Panc1 (cell line): Measurements from ENCODE around the gene OTOA. TPM values are rescaled to one million over a fixed set of nuclear protein-coding genes. Genes with fewer than 3 reads are reported as not detected.

Experiments used
- ATAC-seq: fragments of 200-7000 bp; cut with Tn5 transposase; 2 replicates; pipeline ENCODE4 v1.9.1; 2020; ENCODE audit warnings: mild to moderate bottlenecking, moderate library complexity
- BruUV-seq: library from RNA; stranded (reverse); fragments of 400-500 nt; replicated peaks from 2 replicates; lab custom pipeline; 2021; lab: Mats Ljungman, UMichigan
- CTCF ChIA-PET: fragments of 300-600 bp; sonication (Branson Sonifier 250); formaldehyde crosslinking; loops from one replicate; lab custom pipeline; 2022; ENCODE audit warnings: antibody characterized with exemption; lab: Charles Lee
- POLR2A ChIA-PET: fragments of 300-600 bp; sonication (Branson Sonifier 250); formaldehyde crosslinking; loops from one replicate; lab custom pipeline; 2022; ENCODE audit warnings: antibody characterized with exemption; lab: Charles Lee
- DNase-seq: peaks from one replicate; pipeline ENCODE4 v3.0.0-alpha.2; 2010; ENCODE audit warnings: low read depth, low spot score
- H3K27ac ChIP-seq: 2 replicates; pipeline ENCODE4 v1.5.1; 2011; ENCODE audit warnings: mild to moderate bottlenecking, low read length, inconsistent platforms
- H3K27me3 ChIP-seq: fragments of 200-500 bp; sonication (Bioruptor generic); 2 replicates; pipeline ENCODE4 v1.6.0; 2014; ENCODE audit warnings: low read length, inconsistent platforms; ENCODE audit not compliant: control insufficient read depth, insufficient read depth
- H3K36me3 ChIP-seq: fragments of 200-500 bp; sonication (Bioruptor generic); 2 replicates; pipeline ENCODE4 v1.5.1; 2014; ENCODE audit warnings: inconsistent platforms, mild to moderate bottlenecking, low read length, moderate library complexity; ENCODE audit not compliant: control insufficient read depth, insufficient read depth
- H3K4me1 ChIP-seq: 2 replicates; pipeline ENCODE4 v1.5.1; 2011; ENCODE audit warnings: inconsistent platforms, mild to moderate bottlenecking, low read length, moderate library complexity; ENCODE audit not compliant: control insufficient read depth, insufficient read depth
- H3K4me3 ChIP-seq, 2 experiments: 2 replicates each; pipeline ENCODE4 v1.5.1; 2011 to 2012; ENCODE audit warnings: low read depth in 2 of 2, low read length in 2 of 2, mild to moderate bottlenecking in 2 of 2, inconsistent platforms in 1 of 2, moderate library complexity in 1 of 2
- H3K9me3 ChIP-seq: fragments of 200-500 bp; sonication (Bioruptor generic); 2 replicates; pipeline ENCODE4 v1.5.1; 2014; ENCODE audit warnings: low read depth, mild to moderate bottlenecking, inconsistent platforms, low read length, moderate library complexity; ENCODE audit not compliant: control insufficient read depth, insufficient read depth
- POLR2AphosphoS5 ChIP-seq: IDR thresholded peaks from 2 replicates; pipeline ENCODE4 v1.6.1; 2012; ENCODE audit warnings: mild to moderate bottlenecking, low read depth, low read length, moderate library complexity
- SIN3A ChIP-seq: IDR thresholded peaks from 2 replicates; pipeline ENCODE4 v1.6.1; 2012; ENCODE audit warnings: low read depth, mild to moderate bottlenecking, low read length, moderate library complexity, borderline replicate concordance; ENCODE audit not compliant: insufficient read depth
- TCF7L2 ChIP-seq: IDR thresholded peaks from 2 replicates; pipeline ENCODE4 v1.6.1; 2011; ENCODE audit warnings: mild to moderate bottlenecking, low read depth, low read length, inconsistent platforms
- in situ Hi-C: cut with HindIII; loops from 2 replicates; pipeline ENCODE4 v1.10.0; 2016; ENCODE audit warnings: low sequenced_read_pairs, low pct_unique_long_range_greater_than_20kb
- intact Hi-C: fragments of 100-400 bp; cut with micrococcal nuclease; formaldehyde crosslinking; loops from one replicate; pipeline ENCODE4 v1.10.0; 2022; ENCODE audit not compliant: unreplicated experiment
- total RNA-seq: library from RNA; stranded (reverse); gene quantifications from one replicate; pipeline ENCODE4 v1.2.1, GENCODE V29; 2021; ENCODE audit not compliant: unreplicated experiment
- TF ChIP-seq, protein P1 (sequence below), 2 experiments: IDR thresholded peaks; 2 replicates each; pipeline ENCODE4 v1.6.1; 2011 to 2012; ENCODE audit warnings: low read depth in 2 of 2, control low read depth in 1 of 2, low read length in 1 of 2, mild to moderate bottlenecking in 1 of 2, moderate library complexity in 1 of 2; ENCODE audit not compliant: insufficient read depth in 1 of 2
- TF ChIP-seq, protein P2 (sequence below): fragments of 450-650 bp; IDR thresholded peaks from 2 replicates; pipeline ENCODE4 v1.5.1; 2017; ENCODE audit warnings: mild to moderate bottlenecking

Gene OTOA
- total RNA-seq, 1 experiment from 2014 or later, result not detected

- no peak overlapping the region for H3K27ac ChIP-seq
- H3K36me3 ChIP-seq, result no peaks in the 10 kb centered on the region
- no peaks in the 10 kb centered on the region for H3K4me1 ChIP-seq
- ChIA-PET POLR2A (no interaction called here), CTCF (no interaction called here)
- no peak for DNase-seq
- H3K27me3 ChIP-seq, result no peaks in the 10 kb centered on the region
- ATAC-seq, result no peak
- H3K9me3 ChIP-seq, result no peaks in the 10 kb centered on the region
- BruUV-seq, result no TSS peak
- TF ChIP-seq, protein P1, sequence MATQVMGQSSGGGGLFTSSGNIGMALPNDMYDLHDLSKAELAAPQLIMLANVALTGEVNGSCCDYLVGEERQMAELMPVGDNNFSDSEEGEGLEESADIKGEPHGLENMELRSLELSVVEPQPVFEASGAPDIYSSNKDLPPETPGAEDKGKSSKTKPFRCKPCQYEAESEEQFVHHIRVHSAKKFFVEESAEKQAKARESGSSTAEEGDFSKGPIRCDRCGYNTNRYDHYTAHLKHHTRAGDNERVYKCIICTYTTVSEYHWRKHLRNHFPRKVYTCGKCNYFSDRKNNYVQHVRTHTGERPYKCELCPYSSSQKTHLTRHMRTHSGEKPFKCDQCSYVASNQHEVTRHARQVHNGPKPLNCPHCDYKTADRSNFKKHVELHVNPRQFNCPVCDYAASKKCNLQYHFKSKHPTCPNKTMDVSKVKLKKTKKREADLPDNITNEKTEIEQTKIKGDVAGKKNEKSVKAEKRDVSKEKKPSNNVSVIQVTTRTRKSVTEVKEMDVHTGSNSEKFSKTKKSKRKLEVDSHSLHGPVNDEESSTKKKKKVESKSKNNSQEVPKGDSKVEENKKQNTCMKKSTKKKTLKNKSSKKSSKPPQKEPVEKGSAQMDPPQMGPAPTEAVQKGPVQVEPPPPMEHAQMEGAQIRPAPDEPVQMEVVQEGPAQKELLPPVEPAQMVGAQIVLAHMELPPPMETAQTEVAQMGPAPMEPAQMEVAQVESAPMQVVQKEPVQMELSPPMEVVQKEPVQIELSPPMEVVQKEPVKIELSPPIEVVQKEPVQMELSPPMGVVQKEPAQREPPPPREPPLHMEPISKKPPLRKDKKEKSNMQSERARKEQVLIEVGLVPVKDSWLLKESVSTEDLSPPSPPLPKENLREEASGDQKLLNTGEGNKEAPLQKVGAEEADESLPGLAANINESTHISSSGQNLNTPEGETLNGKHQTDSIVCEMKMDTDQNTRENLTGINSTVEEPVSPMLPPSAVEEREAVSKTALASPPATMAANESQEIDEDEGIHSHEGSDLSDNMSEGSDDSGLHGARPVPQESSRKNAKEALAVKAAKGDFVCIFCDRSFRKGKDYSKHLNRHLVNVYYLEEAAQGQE (IDR thresholded peaks at IDR 0.05; ENCODE audit: insufficient read depth in 1 of 2, low read depth in 2 of 2, low read length in 1 of 2), result no peak
- TF ChIP-seq TCF7L2, result no peak
- TF ChIP-seq, protein P2, sequence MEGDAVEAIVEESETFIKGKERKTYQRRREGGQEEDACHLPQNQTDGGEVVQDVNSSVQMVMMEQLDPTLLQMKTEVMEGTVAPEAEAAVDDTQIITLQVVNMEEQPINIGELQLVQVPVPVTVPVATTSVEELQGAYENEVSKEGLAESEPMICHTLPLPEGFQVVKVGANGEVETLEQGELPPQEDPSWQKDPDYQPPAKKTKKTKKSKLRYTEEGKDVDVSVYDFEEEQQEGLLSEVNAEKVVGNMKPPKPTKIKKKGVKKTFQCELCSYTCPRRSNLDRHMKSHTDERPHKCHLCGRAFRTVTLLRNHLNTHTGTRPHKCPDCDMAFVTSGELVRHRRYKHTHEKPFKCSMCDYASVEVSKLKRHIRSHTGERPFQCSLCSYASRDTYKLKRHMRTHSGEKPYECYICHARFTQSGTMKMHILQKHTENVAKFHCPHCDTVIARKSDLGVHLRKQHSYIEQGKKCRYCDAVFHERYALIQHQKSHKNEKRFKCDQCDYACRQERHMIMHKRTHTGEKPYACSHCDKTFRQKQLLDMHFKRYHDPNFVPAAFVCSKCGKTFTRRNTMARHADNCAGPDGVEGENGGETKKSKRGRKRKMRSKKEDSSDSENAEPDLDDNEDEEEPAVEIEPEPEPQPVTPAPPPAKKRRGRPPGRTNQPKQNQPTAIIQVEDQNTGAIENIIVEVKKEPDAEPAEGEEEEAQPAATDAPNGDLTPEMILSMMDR, result no peak
- no peak for TF ChIP-seq SIN3A
- in situ Hi-C loops (no loop called here), intact Hi-C loops (no loop called here)
- no peak overlapping the region for H3K4me3 ChIP-seq
Observed at GRCh38 chr16:21651515-21651914, 12.3 kb upstream of the OTOA start.

DNA sequence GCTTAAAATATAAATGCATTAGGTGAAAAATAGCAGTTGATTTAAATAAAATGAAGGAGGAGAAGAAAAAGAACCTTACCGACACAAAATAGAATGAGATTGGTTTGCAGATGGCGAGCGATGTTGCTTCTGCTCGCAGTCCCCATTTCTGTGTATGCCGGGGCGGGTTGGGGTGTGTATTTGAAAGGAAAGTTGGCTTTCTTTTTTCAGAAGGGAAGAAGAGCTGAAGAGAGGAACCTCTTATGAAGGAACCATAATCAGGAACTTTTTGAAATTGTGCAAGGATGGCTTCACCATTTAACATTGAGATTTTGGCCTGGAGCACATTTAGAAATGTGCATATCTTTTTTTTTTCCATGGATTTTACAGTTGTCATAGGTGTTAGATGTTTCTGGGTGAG lies 11.3 kb upstream of the OTOA start, which contains the start of gene IGSF6:
TSS of gene IGSF6 (minus strand) at position 156 of the 400 bp plus-strand sequence. CDS start at position 146, 10 bp downstream.
- no peaks in the 10 kb centered on the region for H3K9me3 ChIP-seq
- TF ChIP-seq, protein P1 (IDR thresholded peaks at IDR 0.05; ENCODE audit: insufficient read depth in 1 of 2, low read depth in 2 of 2, low read length in 1 of 2), result no peak
- TF ChIP-seq SIN3A (no peak), POLR2AphosphoS5 (no peak), TCF7L2 (no peak)
- TF ChIP-seq, protein P2, result no peak
- POLR2A ChIA-PET, result no interaction called here
- no peak within 1 kb of the TSS for H3K4me3 ChIP-seq
- intact Hi-C loops, result no loop called here
- no peak within 1 kb of the TSS for H3K27ac ChIP-seq
- BruUV-seq, result no TSS peak
- CTCF ChIA-PET, result no interaction called here
- no peaks in the 10 kb centered on the region for H3K36me3 ChIP-seq
- no peaks in the 10 kb centered on the region for H3K4me1 ChIP-seq
- no peaks in the 10 kb centered on the region for H3K27me3 ChIP-seq
- in situ Hi-C loops, result no loop called here
- DNase-seq (no peak), ATAC-seq (no peak)
